Mucosa of descending colon (tissue), 3 donors: ENCODE measurements around the gene POLA1. TPM values are rescaled to one million over a fixed set of nuclear protein-coding genes. Genes with fewer than 3 reads are reported as not detected.
"Not testable (repeated sequence)": the region's sequence is repeated elsewhere in the genome, so short reads cannot be mapped to it uniquely, and the experiment has no call there.

ENCODE experiments used
- ATAC-seq: fragments of 200-7000 bp; cut with Tn5 transposase; one replicate; pipeline ENCODE4 v1.9.1; 2020; ENCODE audit warnings: mild to moderate bottlenecking, moderate library complexity
- DNase-seq, 3 donors: peaks; one replicate each; pipeline ENCODE4 v3.0.0-alpha.2; 2020
- H3K36me3 ChIP-seq: fragments of 200-600 bp; one replicate; pipeline ENCODE4 v1.8.0; 2021; ENCODE audit warnings: low read depth, mild to moderate bottlenecking
- H3K4me1 ChIP-seq: fragments of 200-600 bp; one replicate; pipeline ENCODE4 v1.8.0; 2021; ENCODE audit warnings: low read depth, mild to moderate bottlenecking
- H3K4me3 ChIP-seq: fragments of 200-600 bp; one replicate; pipeline ENCODE4 v1.8.0; 2021; ENCODE audit warnings: mild to moderate bottlenecking
- H3K9me3 ChIP-seq: fragments of 200-600 bp; one replicate; pipeline ENCODE4 v1.8.0; 2021; ENCODE audit warnings: mild to moderate bottlenecking
- CTCF ChIP-seq: fragments of 200-600 bp; IDR thresholded peaks from one replicate; pipeline ENCODE4 v1.8.0; 2022; ENCODE audit warnings: antibody characterized with exemption, mild to moderate bottlenecking
- intact Hi-C, 2 donors: fragments of 100-400 bp; cut with DNase I in 1 of 2; cut with micrococcal nuclease in 1 of 2; formaldehyde crosslinking; loops; one replicate each; pipeline versions ENCODE4 v1.11.0 to v1.11.1; 2022; cut with DNase I, micrococcal nuclease
- total RNA-seq, 3 donors: library from RNA; stranded (reverse); fragmentation: NEBNext Ultra II Directional in 2 of 3; extraction: Animal tissue kit (Norgen Biotek cat#: 25700) in 2 of 3; gene quantifications; one replicate each; pipeline versions ENCODE4 v1.2.1 to v1.2.4, GENCODE V29; 2021 to 2023
- donor health status: DM: no; HTN: no; CAD: no; lungs with moderate emphysema.
- donor health status: DM: no; HTN: no; CAD: no.
- donor health status: DM: no; HTN: yes; CAD: no.

The POLA1 gene
- total RNA-seq, 3 donors from 2014 or later, result 11.5 to 14.4 (median 12.5) TPM

- ATAC-seq (no peak), DNase-seq (no peak)
- Histone ChIP-seq H3K4me1 (no peaks in the 10 kb centered on the region), H3K36me3 (no peaks in the 10 kb centered on the region), H3K9me3 (no peaks in the 10 kb centered on the region), H3K4me3 (no peak overlapping the region)
- TF ChIP-seq CTCF, result no peak
- intact Hi-C loops, result no loop called here
Observed at GRCh38 chrX:24851780-24852179, 158.1 kb downstream of the POLA1 start.

DNA sequence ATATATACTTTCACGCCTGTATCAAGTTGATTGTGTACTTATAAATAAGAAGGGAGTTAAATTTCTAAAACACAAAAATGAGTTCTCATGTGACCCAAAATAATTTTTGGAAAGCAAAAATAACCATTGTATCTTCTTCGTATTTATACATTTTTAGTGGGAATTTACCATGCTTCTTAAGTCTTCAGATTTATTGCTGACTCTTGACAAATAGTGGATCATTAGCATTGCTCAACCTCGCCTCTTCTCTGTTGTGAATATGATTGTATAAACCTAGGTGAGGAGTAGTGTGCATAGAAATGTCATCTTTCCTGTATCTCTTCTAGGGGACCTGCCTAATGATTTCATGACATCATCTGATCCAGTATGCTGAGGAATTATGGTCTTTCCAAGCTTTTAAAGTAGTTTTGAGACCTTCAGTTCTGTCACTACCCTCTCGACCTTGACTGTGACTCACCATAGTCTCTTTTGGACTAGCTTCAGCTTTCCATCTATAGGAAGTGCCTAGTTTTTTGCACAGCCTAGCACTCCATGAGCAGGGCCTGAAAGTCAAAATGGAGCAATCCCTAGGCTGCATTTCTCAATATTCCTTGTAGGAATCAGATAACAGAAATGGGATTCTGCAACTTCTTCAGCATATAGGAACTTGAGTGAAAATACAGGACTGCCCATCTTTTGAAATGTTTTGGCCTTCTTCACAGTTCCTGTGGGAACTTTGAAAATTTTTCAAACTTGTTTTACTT, 164.5 kb downstream of the POLA1 start:
- no peak for ATAC-seq
- no peaks in the 10 kb centered on the region for H3K4me1 ChIP-seq
- intact Hi-C loops, result no loop called here

DNA sequence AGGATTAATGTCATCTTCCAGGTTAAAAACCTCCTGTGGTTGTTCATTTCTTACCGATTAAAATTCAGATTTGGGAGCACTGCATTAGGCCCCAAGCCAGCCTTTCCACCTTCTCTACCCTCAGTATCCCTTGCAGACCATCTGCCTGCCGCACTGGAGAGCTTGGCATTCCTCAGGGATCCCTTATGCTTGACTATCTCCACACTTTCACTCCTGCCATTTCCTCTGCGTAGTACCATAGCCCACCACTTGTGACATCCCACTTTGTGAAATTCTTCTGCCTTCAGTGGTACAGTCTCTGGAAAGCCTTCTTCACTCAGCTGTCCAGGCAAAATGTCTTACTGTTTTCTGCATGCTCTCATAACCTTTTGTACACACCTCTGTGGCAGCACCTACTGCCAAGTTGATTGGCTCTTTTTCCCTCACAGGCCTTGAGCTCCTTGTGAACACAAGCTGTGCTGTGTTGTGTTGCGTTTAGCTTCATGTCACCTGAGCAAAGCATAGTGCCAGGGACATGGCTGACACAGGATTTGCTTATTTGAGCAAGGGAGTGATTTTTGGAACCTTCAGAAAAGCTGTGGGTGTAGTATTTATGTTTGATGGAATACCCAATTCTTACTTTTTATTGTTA, 165.6 kb downstream of the POLA1 start:
- DNase-seq (no peak), ATAC-seq (no peak)
- Histone ChIP-seq H3K4me3 (no peak overlapping the region), H3K36me3 (no peaks in the 10 kb centered on the region), H3K9me3 (no peaks in the 10 kb centered on the region), H3K4me1 (no peaks in the 10 kb centered on the region)
- no peak for TF ChIP-seq CTCF
- intact Hi-C loops, result no loop called here

More for the DNA sequence above, 164.5 kb downstream of the POLA1 start:
- TF ChIP-seq CTCF, result no peak
- no peak for DNase-seq
- no peaks in the 10 kb centered on the region for H3K9me3 ChIP-seq
- H3K36me3 ChIP-seq, result no peaks in the 10 kb centered on the region
- no peak overlapping the region for H3K4me3 ChIP-seq

GRCh38 chrX:24860140-24860539, 166.4 kb downstream of the POLA1 start:
- no peaks in the 10 kb centered on the region for H3K36me3 ChIP-seq
- no peak for DNase-seq
- intact Hi-C loops, result no loop called here
- H3K9me3 ChIP-seq, result no peaks in the 10 kb centered on the region
- TF ChIP-seq CTCF, result no peak
- ATAC-seq, result no peak
- no peaks in the 10 kb centered on the region for H3K4me1 ChIP-seq
- no peak overlapping the region for H3K4me3 ChIP-seq

DNA sequence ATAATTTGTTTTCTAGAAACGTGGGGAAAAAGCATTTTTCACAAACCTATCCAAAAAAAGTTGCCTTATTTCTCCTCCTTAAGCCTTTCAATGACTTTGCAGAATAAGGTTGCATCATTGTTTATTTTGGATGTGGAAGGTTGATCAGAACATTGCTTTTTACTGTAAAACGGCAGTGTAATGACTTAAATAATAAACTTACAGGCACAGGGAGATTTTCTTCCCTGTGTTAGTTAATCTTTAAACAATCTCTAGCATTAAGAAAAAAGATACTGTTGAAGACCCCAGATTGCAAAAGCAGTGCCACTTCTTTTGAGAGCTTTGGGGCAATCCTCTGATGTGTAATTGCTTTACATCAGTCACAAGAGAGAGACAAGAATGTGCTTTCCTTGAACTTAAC, 168.6 kb downstream of the POLA1 start:
- ATAC-seq (no peak), DNase-seq (no peak)
- intact Hi-C loops, result no loop called here
- no peaks in the 10 kb centered on the region for H3K4me1 ChIP-seq
- no peaks in the 10 kb centered on the region for H3K9me3 ChIP-seq
- no peak overlapping the region for H3K4me3 ChIP-seq
- TF ChIP-seq CTCF, result no peak
- H3K36me3 ChIP-seq, result no peaks in the 10 kb centered on the region

- H3K4me1 ChIP-seq, H3K36me3 ChIP-seq, H3K4me3 ChIP-seq, intact Hi-C loops, DNase-seq, H3K9me3 ChIP-seq, ATAC-seq: not testable (repeated sequence)
Observed at GRCh38 chrX:24863779-24864178, 170.1 kb downstream of the POLA1 start.
